OCI-LY3 (cell line): ENCODE data around the gene RAB11FIP5.

ENCODE experiments used
- H2AFZ ChIP-seq: fragments of 200-600, 300-600 bp; shearing (Covaris generic); 2 replicates; pipeline ENCODE4 v1.6.0; 2014; ENCODE audit warnings: antibody characterized with exemption, low read depth, low read length
- H3K27ac ChIP-seq: fragments of 200-600, 300-600 bp; sonication (generic); 2 replicates; pipeline ENCODE4 v1.5.1; 2014; ENCODE audit warnings: mild to moderate bottlenecking, low read length, moderate library complexity, mixed read lengths
- H3K27me3 ChIP-seq: fragments of 200-600, 300-600 bp; sonication (generic); 2 replicates; pipeline ENCODE4 v1.6.1; 2014; ENCODE audit warnings: low read depth, low read length, mixed read lengths
- H3K36me3 ChIP-seq: fragments of 200-600, 300-600 bp; sonication (generic); replicated peaks from 2 replicates; pipeline ENCODE3; 2014; ENCODE audit warnings: low read depth, low read length, mixed read lengths
- H3K4me1 ChIP-seq: fragments of 300-600, 200-600 bp; sonication (generic); 2 replicates; pipeline ENCODE4 v1.6.1; 2014; ENCODE audit warnings: low read length, mixed read lengths
- H3K4me2 ChIP-seq: fragments of 200-600, 300-600 bp; sonication (generic); 2 replicates; pipeline ENCODE4 v1.6.1; 2014; ENCODE audit warnings: low read length, mixed read lengths
- H3K4me3 ChIP-seq: fragments of 300-600, 200-600 bp; sonication (generic); 2 replicates; pipeline ENCODE4 v1.5.1; 2014; ENCODE audit warnings: antibody characterized with exemption, mild to moderate bottlenecking, low read length, moderate library complexity
- H3K79me2 ChIP-seq: fragments of 300-600, 200-600 bp; shearing (Covaris generic); 2 replicates; pipeline ENCODE4 v1.6.1; 2014; ENCODE audit warnings: mild to moderate bottlenecking, low read length, mixed read lengths
- H3K9ac ChIP-seq: fragments of 300-600, 200-600 bp; shearing (Covaris generic); 2 replicates; pipeline ENCODE4 v1.6.0; 2014; ENCODE audit warnings: mild to moderate bottlenecking, low read length, moderate library complexity
- H3K9me3 ChIP-seq: fragments of 200-600, 300-600 bp; shearing (Covaris generic); 2 replicates; pipeline ENCODE4 v1.6.1; 2014; ENCODE audit warnings: low read length, mixed read lengths; ENCODE audit not compliant: insufficient read depth
- H4K20me1 ChIP-seq: fragments of 200-600, 300-600 bp; sonication (generic); 2 replicates; pipeline ENCODE4 v1.6.1; 2016; ENCODE audit warnings: low read length, mixed read lengths; ENCODE audit not compliant: insufficient read depth
- EZH2phosphoT487 ChIP-seq: fragments of 200-600 bp; shearing (Covaris generic); IDR thresholded peaks from 2 replicates; pipeline ENCODE4 v1.6.1; 2018; ENCODE audit warnings: antibody characterized with exemption, mixed run types, low read depth
- TF ChIP-seq, protein P1 (sequence below): fragments of 200-600, 300-600 bp; sonication (generic); IDR thresholded peaks from 2 replicates; pipeline ENCODE4 v1.5.1; 2014; ENCODE audit warnings: antibody characterized with exemption, low read length, low read depth

Gene RAB11FIP5

DNA sequence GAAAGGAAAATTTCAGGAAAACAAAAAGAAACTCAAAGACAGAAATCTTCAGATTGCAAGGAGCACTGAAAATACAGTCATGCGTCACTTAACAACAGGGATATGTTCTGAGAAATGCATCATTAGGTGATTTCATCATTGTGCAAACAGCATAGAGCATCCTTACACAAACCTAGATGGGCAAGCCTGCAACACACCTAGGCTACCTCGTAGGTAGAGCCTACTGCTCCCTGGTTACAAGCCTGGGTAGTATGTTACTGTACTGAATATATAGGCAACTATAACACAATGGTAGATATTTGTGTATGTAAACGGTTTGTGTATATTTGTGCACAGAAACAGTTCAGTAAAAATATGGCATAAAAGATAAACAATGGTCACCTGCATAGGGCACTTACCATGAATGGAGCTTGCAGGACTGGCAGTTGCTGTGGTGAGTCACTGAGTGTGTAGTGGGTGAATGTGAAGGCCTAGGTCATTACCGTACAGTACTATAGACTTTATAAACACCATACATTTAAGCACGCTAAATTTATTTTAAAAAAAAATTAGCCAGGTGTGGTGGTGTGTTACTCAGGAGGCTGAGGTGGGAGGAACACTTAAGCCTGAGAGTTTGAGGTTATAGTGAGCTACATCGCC is 74.7 kb downstream of the RAB11FIP5 start:
- no peaks in the 10 kb centered on the region for H4K20me1 ChIP-seq
- no peak overlapping the region for H3K4me3 ChIP-seq
- peaks cover 5% of the 10 kb centered on the region; the same call in 1 of the 2 replicates for H3K4me1 ChIP-seq
- H3K4me2 ChIP-seq = no peak overlapping the region
- H3K36me3 ChIP-seq = no peaks in the 10 kb centered on the region
- no peak overlapping the region for H3K9ac ChIP-seq
- H3K27me3 ChIP-seq = no peaks in the 10 kb centered on the region
- no peak for TF ChIP-seq EZH2phosphoT487
- TF ChIP-seq, protein P1, sequence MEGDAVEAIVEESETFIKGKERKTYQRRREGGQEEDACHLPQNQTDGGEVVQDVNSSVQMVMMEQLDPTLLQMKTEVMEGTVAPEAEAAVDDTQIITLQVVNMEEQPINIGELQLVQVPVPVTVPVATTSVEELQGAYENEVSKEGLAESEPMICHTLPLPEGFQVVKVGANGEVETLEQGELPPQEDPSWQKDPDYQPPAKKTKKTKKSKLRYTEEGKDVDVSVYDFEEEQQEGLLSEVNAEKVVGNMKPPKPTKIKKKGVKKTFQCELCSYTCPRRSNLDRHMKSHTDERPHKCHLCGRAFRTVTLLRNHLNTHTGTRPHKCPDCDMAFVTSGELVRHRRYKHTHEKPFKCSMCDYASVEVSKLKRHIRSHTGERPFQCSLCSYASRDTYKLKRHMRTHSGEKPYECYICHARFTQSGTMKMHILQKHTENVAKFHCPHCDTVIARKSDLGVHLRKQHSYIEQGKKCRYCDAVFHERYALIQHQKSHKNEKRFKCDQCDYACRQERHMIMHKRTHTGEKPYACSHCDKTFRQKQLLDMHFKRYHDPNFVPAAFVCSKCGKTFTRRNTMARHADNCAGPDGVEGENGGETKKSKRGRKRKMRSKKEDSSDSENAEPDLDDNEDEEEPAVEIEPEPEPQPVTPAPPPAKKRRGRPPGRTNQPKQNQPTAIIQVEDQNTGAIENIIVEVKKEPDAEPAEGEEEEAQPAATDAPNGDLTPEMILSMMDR = no peak
- no peak overlapping the region for H3K27ac ChIP-seq
- no peaks in the 10 kb centered on the region for H3K79me2 ChIP-seq
- H3K9me3 ChIP-seq = no peaks in the 10 kb centered on the region
- H2AFZ ChIP-seq = no peak overlapping the region

DNA sequence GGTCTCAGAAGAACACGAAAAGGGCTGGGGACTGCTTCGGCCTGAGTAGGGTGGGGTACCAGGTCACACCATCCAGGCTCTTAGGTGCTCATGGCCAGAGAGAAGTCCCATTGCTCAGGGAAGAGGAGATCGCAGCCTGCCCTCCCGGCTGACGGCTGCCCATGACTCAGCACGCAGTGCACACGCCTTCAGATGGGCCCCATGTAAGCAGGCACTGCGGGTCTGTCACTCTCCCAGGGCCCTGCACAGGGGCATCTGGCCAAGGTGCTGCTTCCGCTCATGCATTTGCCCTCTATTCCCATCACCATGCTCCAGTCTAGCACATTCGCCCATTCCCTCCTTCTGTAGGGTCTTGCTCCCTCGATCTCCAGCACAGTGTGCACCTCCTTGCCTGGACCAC is 76.0 kb downstream of the RAB11FIP5 start:
- Histone ChIP-seq H3K27me3 (no peaks in the 10 kb centered on the region), H3K27ac (no peak overlapping the region), H4K20me1 (no peaks in the 10 kb centered on the region), H3K79me2 (no peaks in the 10 kb centered on the region), H3K36me3 (no peaks in the 10 kb centered on the region), H3K4me3 (no peak overlapping the region), H3K4me1 (peaks cover 5% of the 10 kb centered on the region; the same call in 1 of the 2 replicates), H3K4me2 (no peak overlapping the region), H3K9me3 (no peaks in the 10 kb centered on the region), H3K9ac (no peak overlapping the region), H2AFZ (no peak overlapping the region)
- no peak for TF ChIP-seq EZH2phosphoT487
- TF ChIP-seq, protein P1 = no peak

DNA sequence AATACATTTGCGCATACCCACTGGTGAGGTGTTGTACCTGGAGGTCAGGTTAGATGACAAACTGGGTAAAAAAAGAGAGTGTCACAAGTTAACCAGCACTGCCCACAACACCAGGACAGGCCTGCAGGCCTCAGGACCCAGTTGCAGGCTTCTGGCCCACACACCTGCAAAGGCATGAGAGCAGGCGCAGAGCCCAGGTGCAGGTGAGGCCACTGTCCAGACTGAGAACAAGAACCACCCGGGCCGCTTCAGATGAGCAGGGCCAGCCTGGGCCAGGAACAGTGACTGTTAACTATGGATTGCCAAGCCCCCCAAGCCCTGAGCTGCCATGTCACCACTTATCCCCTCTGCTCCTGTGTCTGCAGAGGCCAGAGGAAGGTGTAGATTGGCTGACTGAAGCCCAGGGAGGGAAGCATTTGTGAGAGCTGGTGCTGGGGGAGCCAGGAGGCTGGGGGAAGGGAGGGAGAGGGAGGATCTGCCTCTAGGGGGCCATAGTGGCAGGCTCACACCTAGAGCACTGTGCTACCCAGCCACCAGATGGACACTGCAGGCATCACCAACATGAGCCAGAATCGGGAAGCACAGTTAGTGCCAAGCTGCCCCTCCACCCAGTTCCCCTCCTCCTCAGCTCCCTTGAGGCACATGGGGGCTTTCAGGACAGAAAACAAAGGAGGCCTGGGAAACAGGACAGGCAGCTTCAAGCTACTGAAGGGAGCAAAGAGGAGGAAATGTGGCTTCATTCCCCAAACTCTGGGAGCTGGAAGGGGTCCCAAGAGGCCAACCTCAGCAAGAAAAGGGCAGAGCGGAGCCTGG is 76.6 kb downstream of the RAB11FIP5 start:
- Histone ChIP-seq H3K79me2 (no peaks in the 10 kb centered on the region), H3K9me3 (no peaks in the 10 kb centered on the region), H3K27ac (no peak overlapping the region), H2AFZ (no peak overlapping the region), H3K36me3 (no peaks in the 10 kb centered on the region), H3K9ac (no peak overlapping the region), H3K27me3 (no peaks in the 10 kb centered on the region), H4K20me1 (no peaks in the 10 kb centered on the region), H3K4me2 (no peak overlapping the region), H3K4me1 (peaks cover 5% of the 10 kb centered on the region; the same call in 1 of the 2 replicates), H3K4me3 (no peak overlapping the region)
- no peak for TF ChIP-seq EZH2phosphoT487
- TF ChIP-seq, protein P1 = no peak

DNA sequence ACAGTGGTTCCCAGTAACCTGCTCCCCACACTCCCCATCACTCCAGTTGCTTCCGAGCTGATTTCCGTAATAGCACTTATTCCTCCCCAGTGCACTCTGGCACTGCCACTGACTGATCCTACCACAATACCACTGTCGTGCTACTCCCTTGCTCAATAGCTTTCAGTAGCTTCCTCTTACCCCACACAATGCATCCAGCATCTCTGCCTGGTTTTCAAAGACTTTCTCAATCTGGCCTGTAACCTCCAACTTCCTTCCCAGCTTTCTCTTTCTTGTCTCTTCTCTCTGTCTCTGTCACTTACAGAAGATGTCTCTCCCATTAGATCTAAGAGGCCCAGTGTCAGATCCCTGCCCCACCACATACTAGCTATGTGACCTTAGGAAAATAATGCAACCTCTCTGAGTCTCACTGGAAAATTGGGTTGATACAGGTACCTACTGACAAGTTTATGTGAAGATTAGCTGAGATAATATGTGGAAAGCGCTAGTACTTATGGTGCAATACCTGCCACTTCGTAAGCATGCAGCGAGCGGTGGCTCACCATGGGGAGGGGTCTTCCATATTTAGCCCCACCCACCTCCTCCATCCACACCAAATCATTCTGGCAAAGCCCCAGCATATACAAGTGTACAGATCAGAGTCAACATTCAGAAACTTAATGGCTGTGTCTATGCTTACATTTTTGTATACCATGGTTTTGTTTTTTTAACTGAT is 77.9 kb downstream of the RAB11FIP5 start:
- Histone ChIP-seq H3K4me2 (no peak overlapping the region), H4K20me1 (no peaks in the 10 kb centered on the region), H2AFZ (no peak overlapping the region), H3K36me3 (no peaks in the 10 kb centered on the region), H3K4me1 (peaks cover 5% of the 10 kb centered on the region; the same call in 1 of the 2 replicates), H3K79me2 (no peaks in the 10 kb centered on the region), H3K27ac (no peak overlapping the region), H3K9me3 (no peaks in the 10 kb centered on the region), H3K9ac (no peak overlapping the region), H3K27me3 (no peaks in the 10 kb centered on the region), H3K4me3 (no peak overlapping the region)
- TF ChIP-seq, protein P1 = no peak
- TF ChIP-seq EZH2phosphoT487 = no peak
